GM19438 (cell line): ENCODE results near the gene GAS7.
"Not testable (repeated sequence)": the region's sequence is repeated elsewhere in the genome, so short reads cannot be mapped to it uniquely, and the experiment has no call there.

Source experiments
- ATAC-seq: cut with Tn5 transposase; IDR thresholded peaks from one replicate; pipeline ENCODE4 v1.9.1; 2021; ENCODE audit warnings: low read depth; ENCODE audit not compliant: unreplicated experiment

Gene GAS7

GRCh38 chr17:10116267-10116666 is 82.1 kb downstream of the GAS7 start:
- no peak for ATAC-seq

GRCh38 chr17:10115536-10115932 is 82.9 kb downstream of the GAS7 start:
- ATAC-seq, result no peak

GRCh38 chr17:10114931-10115535 is 83.4 kb downstream of the GAS7 start:
- no peak for ATAC-seq

GRCh38 chr17:10112962-10113361 is 85.4 kb downstream of the GAS7 start:
- no peak for ATAC-seq

GRCh38 chr17:10111907-10112452 is 86.4 kb downstream of the GAS7 start:
- no peak for ATAC-seq

- no peak for ATAC-seq
These were observed 89.3 kb downstream of the GAS7 start for GRCh38 chr17:10109146-10109545.

GRCh38 chr17:10107316-10108165 is 90.9 kb downstream of the GAS7 start:
- no peak for ATAC-seq

- no peak for ATAC-seq
These were observed 92.3 kb downstream of the GAS7 start for GRCh38 chr17:10106067-10106466.

GRCh38 chr17:10105513-10106001 is 92.8 kb downstream of the GAS7 start:
- no peak for ATAC-seq

GRCh38 chr17:10103712-10104111 is 94.7 kb downstream of the GAS7 start:
- ATAC-seq, result no peak

- ATAC-seq, result no peak
These were observed 95.6 kb downstream of the GAS7 start for GRCh38 chr17:10102817-10103216.

GRCh38 chr17:10099051-10099571 is 99.3 kb downstream of the GAS7 start:
- ATAC-seq, result no peak

GRCh38 chr17:10096596-10096995 is 101.8 kb downstream of the GAS7 start:
- ATAC-seq, result no peak

- ATAC-seq, result not testable (repeated sequence)
These were observed 103.1 kb downstream of the GAS7 start for GRCh38 chr17:10095295-10095694.

GRCh38 chr17:10094797-10095196 is 103.6 kb downstream of the GAS7 start:
- ATAC-seq, result no peak

GRCh38 chr17:10092595-10092994 is 105.8 kb downstream of the GAS7 start:
- no peak for ATAC-seq

- no peak for ATAC-seq
These were observed 107.4 kb downstream of the GAS7 start for GRCh38 chr17:10091046-10091445.

GRCh38 chr17:10089196-10089804 is 109.1 kb downstream of the GAS7 start:
- no peak for ATAC-seq

GRCh38 chr17:10088444-10088843 is 110.0 kb downstream of the GAS7 start:
- ATAC-seq, result no peak

- ATAC-seq, result no peak
These were observed 111.1 kb downstream of the GAS7 start for GRCh38 chr17:10087355-10087754.

GRCh38 chr17:10083864-10084263 is 114.5 kb downstream of the GAS7 start:
- no peak for ATAC-seq
